HepG2 (cell line): Measurements from ENCODE around the gene TRAPPC3. TPM values are rescaled to one million over a fixed set of nuclear protein-coding genes. Genes with fewer than 3 reads are reported as not detected.

Experiments
- ATAC-seq: fragments of 200-7000 bp; cut with Tn5 transposase; 3 replicates; pipeline ENCODE4 v1.9.1; 2020; ENCODE audit warnings: mild to moderate bottlenecking, moderate library complexity
- BruUV-seq: library from RNA; stranded (reverse); fragments of 400-500 nt; replicated peaks from 2 replicates; lab custom pipeline; 2021; lab: Mats Ljungman, UMichigan
- CTCF ChIA-PET: fragments of 300-600 bp; formaldehyde crosslinking; extraction: SDS; loops from one replicate; lab custom pipeline; 2021; ENCODE audit warnings: low total read pairs, inconsistent platforms, low intra/inter-chr PET ratio; lab: Yijun Ruan, JAX
- POLR2A ChIA-PET: fragments of 350-600 bp; sonication (Branson Sonifier 250); formaldehyde crosslinking; loops from one replicate; lab custom pipeline; 2020; ENCODE audit warnings: antibody characterized with exemption, inconsistent platforms; lab: Yijun Ruan, JAX
- DNase-seq: peaks from one replicate; pipeline ENCODE4 v3.0.0-alpha.2; 2015; ENCODE audit warnings: low spot score
- FAIRE-seq: peaks from 3 replicates; lab custom pipeline; 2011; peaks lifted over from hg19 to GRCh38; lab: Jason Lieb, UNC
- H2AFZ ChIP-seq: one replicate; pipeline ENCODE4 v1.6.1; 2011; ENCODE audit warnings: low read length, inconsistent platforms
- H3K27ac ChIP-seq: fragments of 300-600 bp; 3 replicates; pipeline ENCODE4 v1.8.0; 2011; ENCODE audit warnings: mixed run types, mild to moderate bottlenecking, mixed read lengths, low read length, inconsistent platforms; ENCODE audit not compliant: insufficient read depth; ENCODE audit errors: extremely low read length
- H3K27me3 ChIP-seq, 2 experiments: fragments of 200-600 bp in 1 of 2; 2 replicates in 1 of 2; 3 replicates in 1 of 2; pipeline versions ENCODE4 v1.6.0 to v1.8.0; 2011; ENCODE audit warnings: low read length in 2 of 2, mild to moderate bottlenecking in 2 of 2, moderate library complexity in 2 of 2, inconsistent platforms in 1 of 2; ENCODE audit not compliant: insufficient read depth in 2 of 2, control insufficient read depth in 1 of 2
- H3K36me3 ChIP-seq, 2 experiments: fragments of 200-600 bp in 1 of 2; replicated peaks in 1 of 2; 2 replicates in 1 of 2; 3 replicates in 1 of 2; pipeline versions ENCODE4 v1.5.1 to v1.8.0; 2011; ENCODE audit warnings: low read length in 2 of 2, inconsistent platforms in 1 of 2; ENCODE audit not compliant: insufficient read depth in 2 of 2, control insufficient read depth in 1 of 2
- H3K4me1 ChIP-seq: 2 replicates; pipeline ENCODE4 v1.5.1; 2012; ENCODE audit warnings: low read length, inconsistent platforms; ENCODE audit not compliant: insufficient read depth
- H3K4me2 ChIP-seq: 2 replicates; pipeline ENCODE4 v1.6.0; 2011; ENCODE audit warnings: low read depth, low read length, inconsistent platforms
- H3K4me3 ChIP-seq, 3 experiments: fragments of 200-600 bp in 1 of 3; sonication (generic), shearing (Covaris generic) in 1 of 3; replicated peaks in 1 of 3; 2 replicates each; pipeline ENCODE4 v1.5.1; 2011 to 2016; ENCODE audit warnings: low read length in 3 of 3, inconsistent platforms in 2 of 3, low read depth in 2 of 3, mild to moderate bottlenecking in 2 of 3, control low read depth in 1 of 3, mixed read lengths in 1 of 3; ENCODE audit not compliant: insufficient read depth in 1 of 3
- H3K79me2 ChIP-seq: one replicate; pipeline ENCODE4 v1.6.1; 2011; ENCODE audit warnings: low read length, inconsistent platforms; ENCODE audit not compliant: insufficient read depth
- H3K9ac ChIP-seq: 2 replicates; pipeline ENCODE4 v1.6.0; 2011; ENCODE audit warnings: mild to moderate bottlenecking, low read depth, low read length, inconsistent platforms; ENCODE audit not compliant: insufficient read depth
- H3K9me3 ChIP-seq: 2 replicates; pipeline ENCODE4 v1.5.1; 2012; ENCODE audit warnings: mild to moderate bottlenecking, low read length
- H4K20me1 ChIP-seq: 2 replicates; pipeline ENCODE4 v1.6.0; 2011; ENCODE audit warnings: inconsistent platforms, mild to moderate bottlenecking, low read length, moderate library complexity; ENCODE audit not compliant: insufficient read depth
- FOXK2 ChIP-seq: fragments of 450-650 bp; IDR thresholded peaks from 2 replicates; pipeline ENCODE4 v1.6.1; 2016
- NFAT5 ChIP-seq: sonication (generic); formaldehyde crosslinking; IDR thresholded peaks from 2 replicates; pipeline ENCODE4 v1.4.0; 2020; ENCODE audit warnings: missing genetic modification reagents
- PBX3 ChIP-seq: sonication (generic); formaldehyde crosslinking; IDR thresholded peaks from 2 replicates; pipeline ENCODE4 v1.8.1; 2023; ENCODE audit warnings: missing genetic modification reagents, inconsistent platforms, borderline replicate concordance
- PRDM4 ChIP-seq: sonication (generic); formaldehyde crosslinking; IDR thresholded peaks from 2 replicates; pipeline ENCODE4 v1.9.0; 2021; ENCODE audit warnings: missing genetic modification reagents, borderline replicate concordance
- SOX13 ChIP-seq, 3 experiments: fragments of 450-650 bp in 1 of 3; sonication (generic) in 1 of 3; formaldehyde crosslinking in 1 of 3; IDR thresholded peaks in 2 of 3; conservative IDR thresholded peaks in 1 of 3; 2 replicates each; pipeline versions ENCODE4 v1.5.0 to v1.6.1; 2016 to 2020; ENCODE audit warnings: antibody characterized with exemption in 1 of 3, mild to moderate bottlenecking in 1 of 3, missing compliant biosample characterization in 1 of 3, missing genetic modification reagents in 1 of 3, moderate library complexity in 1 of 3
- ZBTB43 ChIP-seq: sonication (generic); formaldehyde crosslinking; conservative IDR thresholded peaks from 2 replicates; pipeline ENCODE4 v1.4.0; 2020; ENCODE audit warnings: missing genetic modification reagents
- ZC3H13 ChIP-seq: sonication (generic); formaldehyde crosslinking; IDR thresholded peaks from 2 replicates; pipeline ENCODE4 v1.8.1; 2023; ENCODE audit warnings: mild to moderate bottlenecking, missing genetic modification reagents, moderate library complexity
- ZFAT ChIP-seq: sonication (generic); formaldehyde crosslinking; conservative IDR thresholded peaks from 2 replicates; pipeline ENCODE4 v1.8.1; 2023; ENCODE audit warnings: missing genetic modification reagents, inconsistent platforms
- ZMYM4 ChIP-seq: sonication (generic); formaldehyde crosslinking; IDR thresholded peaks from 2 replicates; pipeline ENCODE4 v1.8.1; 2023; ENCODE audit warnings: mild to moderate bottlenecking, missing genetic modification reagents
- ZNF484 ChIP-seq: sonication (generic); formaldehyde crosslinking; IDR thresholded peaks from 2 replicates; pipeline ENCODE4 v1.5.1; 2020; ENCODE audit warnings: mild to moderate bottlenecking, low read depth, missing genetic modification reagents, borderline replicate concordance
- ZNF549 ChIP-seq: sonication (generic); formaldehyde crosslinking; IDR thresholded peaks from 2 replicates; pipeline ENCODE4 v1.5.0; 2020; ENCODE audit warnings: missing genetic modification reagents
- ZNF790 ChIP-seq: sonication (generic); formaldehyde crosslinking; IDR thresholded peaks from 2 replicates; pipeline ENCODE4 v1.8.0; 2022; ENCODE audit warnings: missing genetic modification reagents, mild to moderate bottlenecking, borderline replicate concordance
- WGBS: methylation state at CpG from one replicate; pipeline ENCODE4 v1.1.6; 2017; ENCODE audit warnings: low lambda C conversion rate; 5-methylcytosine and 5-hydroxymethylcytosine counted together
- in situ Hi-C: cut with HindIII; loops from 2 replicates; pipeline ENCODE4 v1.10.0; 2017; ENCODE audit warnings: low pct_unique_long_range_greater_than_20kb; ENCODE audit not compliant: extremely low pct_ligation_motif_present
- intact Hi-C: fragments of 100-400 bp; cut with micrococcal nuclease; formaldehyde crosslinking; loops from one replicate; pipeline ENCODE4 v1.10.0; 2022; ENCODE audit not compliant: unreplicated experiment
- polyA plus RNA-seq, 8 experiments: library from polyadenylated mRNA; depleted of rRNA in 3 of 8; stranded (reverse) in 7 of 8; unstranded in 1 of 8; fragments of >200 nt; fragmentation: Illumina TruSeq in 4 of 8; extraction: Trizol in 4 of 8; gene quantifications; 2 replicates each; pipeline versions ENCODE4 v1.2.1 to v1.2.3, GENCODE V29; 2011 to 2016; ENCODE audit warnings: low read depth in 4 of 8, missing spikeins in 1 of 8, mixed read lengths in 1 of 8; ENCODE audit not compliant: insufficient read depth in 1 of 8
- total RNA-seq, 5 experiments: library from RNA; depleted of rRNA; stranded (reverse); fragments of >200 nt; fragmentation: Illumina TruSeq; extraction: Trizol; gene quantifications; 2 replicates each; pipeline ENCODE4 v1.2.3, GENCODE V29; 2016; ENCODE audit warnings: low read depth in 1 of 5

The TRAPPC3 gene
- total and polyA plus RNA-seq, 2 of the 13 experiments (the other 11 are each of a cell fraction or from before 2014, with no cell fraction given), result 53.7 to 62.4 TPM

- in situ Hi-C loops, result no loop called here
- intact Hi-C loops, result no loop called here
- no peak overlapping the region for H3K4me2 ChIP-seq
- H3K27ac ChIP-seq, result no peak overlapping the region
- H3K36me3 ChIP-seq, result peaks cover 14 to 38% of the 10 kb centered on the region in 2 experiments; a peak in 4 of 5 replicates
- no peaks in the 10 kb centered on the region for H3K79me2 ChIP-seq
- 100% methylated on average over 1 of the region's 1 CpG for WGBS
- ChIA-PET CTCF (no interaction called here), POLR2A (no interaction called here)
- no peak overlapping the region for H2AFZ ChIP-seq
- no peak overlapping the region for H3K9ac ChIP-seq
- no peak overlapping the region for H3K4me3 ChIP-seq
- FAIRE-seq, result no peak
- H3K9me3 ChIP-seq, result no peaks in the 10 kb centered on the region
- H3K4me1 ChIP-seq, result peaks cover 18% of the 10 kb centered on the region
- DNase-seq, result no peak
- no peak for ATAC-seq
- BruUV-seq, result no TSS peak
- no peaks in the 10 kb centered on the region for H4K20me1 ChIP-seq
- no peaks in the 10 kb centered on the region for H3K27me3 ChIP-seq
- TF ChIP-seq ZBTB43 (CRISPR knock-in tag) (no peak), ZFAT (CRISPR knock-in tag) (no peak), FOXK2 (no peak), ZMYM4 (CRISPR knock-in tag) (no peak), NFAT5 (no peak), PBX3 (CRISPR knock-in tag) (no peak), ZNF484 (no peak), PRDM4 (CRISPR knock-in tag) (no peak), ZNF790 (CRISPR knock-in tag) (no peak), SOX13 (IDR thresholded peaks at IDR 0.05) (no peak), SOX13 (CRISPR knock-in tag; conservative IDR thresholded peaks at IDR 0.05 in 1 of 2, IDR thresholded peaks at IDR 0.05 in 1 of 2) (no peak), ZC3H13 (CRISPR knock-in tag) (no peak), ZNF549 (CRISPR knock-in tag) (no peak)
Measured at GRCh38 chr1:36136535-36136934, 12.8 kb downstream of the TRAPPC3 start.
